Mesothelial cell of epicardium (in vitro differentiated cells): Measurements from ENCODE around the gene SENP2. TPM values are rescaled to one million over a fixed set of nuclear protein-coding genes. Genes with fewer than 3 reads are reported as not detected.
"Not testable (repeated sequence)": the region's sequence is repeated elsewhere in the genome, so short reads cannot be mapped to it uniquely, and the experiment has no call there.

Source experiments
- DNase-seq, 2 experiments: peaks; one replicate each; pipeline ENCODE4 v3.0.0; 2021; ENCODE audit warnings: low spot score in 2 of 2; ENCODE audit not compliant: unreplicated experiment in 2 of 2
- H3K27ac Mint-ChIP-seq: 2 replicates; pipeline ENCODE4 v1.8.0; 2021; ENCODE audit warnings: mixed read lengths
- H3K27me3 Mint-ChIP-seq: 2 replicates; pipeline ENCODE4 v1.8.0; 2021; ENCODE audit warnings: low read depth, mixed read lengths
- H3K36me3 Mint-ChIP-seq: 2 replicates; pipeline ENCODE4 v1.8.0; 2021; ENCODE audit warnings: mixed read lengths
- H3K4me1 Mint-ChIP-seq: 2 replicates; pipeline ENCODE4 v1.8.0; 2021; ENCODE audit warnings: mixed read lengths
- H3K4me3 Mint-ChIP-seq: 2 replicates; pipeline ENCODE4 v1.8.0; 2021; ENCODE audit warnings: mild to moderate bottlenecking, moderate library complexity, mixed read lengths
- H3K9me3 Mint-ChIP-seq: 2 replicates; pipeline ENCODE4 v1.8.0; 2021; ENCODE audit warnings: mixed read lengths
- CTCF ChIP-seq: fragments of 200-600 bp; sonication (generic); IDR thresholded peaks from one replicate; pipeline ENCODE4 v1.5.0; 2021; ENCODE audit warnings: antibody characterized with exemption; ENCODE audit not compliant: unreplicated experiment
- total RNA-seq: library from RNA; stranded (reverse); gene quantifications from 3 replicates; pipeline ENCODE4 v1.2.1, GENCODE V29; 2021

The SENP2 gene
- total RNA-seq, 1 donor from 2014 or later: 40.2 TPM

- Mint-ChIP-seq H3K27ac (peak overlapping the region; percentile 67), H3K9me3 (no peaks in the 10 kb centered on the region), H3K36me3 (no peaks in the 10 kb centered on the region), H3K27me3 (no peaks in the 10 kb centered on the region), H3K4me1 (peaks cover 20% of the 10 kb centered on the region), H3K4me3 (no peak overlapping the region)
- no peak for TF ChIP-seq CTCF
- no peak for DNase-seq
These were observed 36.4 kb upstream of the SENP2 start for GRCh38 chr3:185549651-185550111.

- Mint-ChIP-seq H3K36me3 (no peaks in the 10 kb centered on the region), H3K4me1 (peaks cover 18% of the 10 kb centered on the region)
These were observed 33.7 kb upstream of the SENP2 start, which contains the start of gene LIPH for GRCh38 chr3:185552358-185552877. LIPH (minus strand) TSS chr3:185552588; CDS start chr3:185552471, 117 bp downstream.

GRCh38 chr3:185555101-185555501 lies 31.0 kb upstream of the SENP2 start:
- H3K4me1 Mint-ChIP-seq: peaks cover 21% of the 10 kb centered on the region
- no peaks in the 10 kb centered on the region for H3K36me3 Mint-ChIP-seq
- TF ChIP-seq CTCF: no peak
- no peak overlapping the region for H3K27ac Mint-ChIP-seq
- no peak overlapping the region for H3K4me3 Mint-ChIP-seq
- H3K27me3 Mint-ChIP-seq: peaks cover 3% of the 10 kb centered on the region
- no peak for DNase-seq
- no peaks in the 10 kb centered on the region for H3K9me3 Mint-ChIP-seq

More at GRCh38 chr3:185552358-185552877, 33.7 kb upstream of the SENP2 start, which contains the start of gene LIPH:
- DNase-seq: no peak
- no peak within 1 kb of the TSS for H3K27ac Mint-ChIP-seq
- H3K4me3 Mint-ChIP-seq: no peak within 1 kb of the TSS
- TF ChIP-seq CTCF: no peak
- H3K27me3 Mint-ChIP-seq: no peaks in the 10 kb centered on the region
- H3K9me3 Mint-ChIP-seq: no peaks in the 10 kb centered on the region

- Mint-ChIP-seq H3K4me1 (peaks cover 19% of the 10 kb centered on the region), H3K36me3 (no peaks in the 10 kb centered on the region), H3K9me3 (no peaks in the 10 kb centered on the region), H3K27ac (no peak overlapping the region), H3K27me3 (peaks cover 3% of the 10 kb centered on the region), H3K4me3 (no peak overlapping the region)
- no peak for TF ChIP-seq CTCF
- no peak for DNase-seq
These were observed 30.2 kb upstream of the SENP2 start for GRCh38 chr3:185555860-185556347.

- peaks cover 22% of the 10 kb centered on the region for H3K4me1 Mint-ChIP-seq
- not testable (repeated sequence) for DNase-seq, H3K27me3 Mint-ChIP-seq
These were observed 29.5 kb upstream of the SENP2 start for GRCh38 chr3:185556640-185557039.

GRCh38 chr3:185558395-185558794 lies 27.7 kb upstream of the SENP2 start:
- Mint-ChIP-seq H3K27me3 (peaks cover 3% of the 10 kb centered on the region), H3K4me1 (peaks cover 26% of the 10 kb centered on the region), H3K36me3 (no peaks in the 10 kb centered on the region), H3K9me3 (no peaks in the 10 kb centered on the region), H3K27ac (peak overlapping the region; percentile 83), H3K4me3 (no peak overlapping the region)
- no peak for DNase-seq
- no peak for TF ChIP-seq CTCF

More at GRCh38 chr3:185556640-185557039, 29.5 kb upstream of the SENP2 start:
- H3K36me3 Mint-ChIP-seq, H3K27ac Mint-ChIP-seq, H3K4me3 Mint-ChIP-seq, H3K9me3 Mint-ChIP-seq: not testable (repeated sequence)
